GM23338 (cell line): ENCODE data around the gene MINDY1.

Source experiments
- CREB1 ChIP-seq: fragments of 250-450 bp; sonication (Bioruptor Pico); IDR thresholded peaks from 2 replicates; pipeline ENCODE4 v1.5.0; 2020; ENCODE audit warnings: low read depth, mild to moderate bottlenecking, moderate library complexity
- JUNB ChIP-seq: IDR thresholded peaks from one replicate; pipeline ENCODE4 v1.6.1; 2016; ENCODE audit warnings: antibody characterized with exemption; ENCODE audit not compliant: unreplicated experiment
- POLR2AphosphoS5 ChIP-seq: IDR thresholded peaks from 2 replicates; pipeline ENCODE4 v1.6.1; 2016; ENCODE audit warnings: antibody characterized with exemption, low read depth
- ZNF331 ChIP-seq: fragments of 250-450 bp; sonication (Bioruptor Pico); IDR thresholded peaks from 2 replicates; pipeline ENCODE4 v1.5.0; 2020; ENCODE audit warnings: low read depth, mild to moderate bottlenecking, moderate library complexity
- TF ChIP-seq, protein P1 (sequence below), 2 experiments: fragments of 200-600 bp in 1 of 2; sonication (generic) in 1 of 2; conservative IDR thresholded peaks; 2 replicates each; pipeline versions ENCODE4 v1.5.1 to v1.6.1; 2016 to 2017; ENCODE audit warnings: antibody characterized with exemption in 2 of 2, low read depth in 2 of 2, mild to moderate bottlenecking in 2 of 2, moderate library complexity in 1 of 2
- TF ChIP-seq, protein P2 (sequence below): IDR thresholded peaks from one replicate; pipeline ENCODE4 v1.6.1; 2018; ENCODE audit warnings: antibody characterized with exemption; ENCODE audit not compliant: unreplicated experiment

DNA sequence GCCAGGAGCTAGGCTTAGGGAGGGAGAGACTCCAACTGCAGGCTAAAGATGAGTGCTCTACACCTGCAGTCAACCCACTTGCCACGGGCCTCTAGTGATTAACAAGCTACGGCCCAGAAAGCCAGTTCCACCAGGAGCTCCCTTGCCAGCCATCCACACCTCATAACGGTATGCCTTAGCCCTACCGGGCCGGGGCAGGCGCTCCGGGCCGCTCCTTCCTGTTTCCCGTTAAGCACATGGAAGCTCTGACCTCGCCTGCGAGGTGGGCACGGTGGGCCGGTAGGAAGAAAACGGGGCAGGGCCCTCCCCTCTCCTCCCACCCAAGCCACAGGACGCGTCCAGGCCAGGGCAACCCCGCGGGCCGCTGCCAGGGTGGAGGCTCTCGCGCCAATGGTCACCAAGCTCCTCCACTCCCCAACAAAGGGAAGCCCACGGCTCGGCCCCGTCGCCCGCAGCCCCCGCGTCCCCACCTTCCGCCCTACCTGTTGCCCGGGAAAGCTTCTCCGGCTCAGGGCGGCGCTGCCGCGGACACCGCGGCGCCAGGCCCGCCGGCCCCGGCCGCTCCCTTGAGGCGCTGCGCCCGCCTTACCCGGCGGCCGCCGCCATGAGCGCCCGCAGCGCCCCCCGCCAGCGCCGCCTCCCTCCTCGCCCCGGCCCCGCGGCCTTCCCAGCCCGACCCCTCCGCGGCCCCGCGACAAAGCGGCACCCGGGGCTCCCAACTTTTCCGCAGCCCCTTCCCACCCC is 32.7 kb downstream of the MINDY1 start:
- TF ChIP-seq, protein P1, sequence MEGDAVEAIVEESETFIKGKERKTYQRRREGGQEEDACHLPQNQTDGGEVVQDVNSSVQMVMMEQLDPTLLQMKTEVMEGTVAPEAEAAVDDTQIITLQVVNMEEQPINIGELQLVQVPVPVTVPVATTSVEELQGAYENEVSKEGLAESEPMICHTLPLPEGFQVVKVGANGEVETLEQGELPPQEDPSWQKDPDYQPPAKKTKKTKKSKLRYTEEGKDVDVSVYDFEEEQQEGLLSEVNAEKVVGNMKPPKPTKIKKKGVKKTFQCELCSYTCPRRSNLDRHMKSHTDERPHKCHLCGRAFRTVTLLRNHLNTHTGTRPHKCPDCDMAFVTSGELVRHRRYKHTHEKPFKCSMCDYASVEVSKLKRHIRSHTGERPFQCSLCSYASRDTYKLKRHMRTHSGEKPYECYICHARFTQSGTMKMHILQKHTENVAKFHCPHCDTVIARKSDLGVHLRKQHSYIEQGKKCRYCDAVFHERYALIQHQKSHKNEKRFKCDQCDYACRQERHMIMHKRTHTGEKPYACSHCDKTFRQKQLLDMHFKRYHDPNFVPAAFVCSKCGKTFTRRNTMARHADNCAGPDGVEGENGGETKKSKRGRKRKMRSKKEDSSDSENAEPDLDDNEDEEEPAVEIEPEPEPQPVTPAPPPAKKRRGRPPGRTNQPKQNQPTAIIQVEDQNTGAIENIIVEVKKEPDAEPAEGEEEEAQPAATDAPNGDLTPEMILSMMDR (conservative IDR thresholded peaks at IDR 0.05; ENCODE audit: low read depth in 2 of 2), result no peak
- TF ChIP-seq POLR2AphosphoS5 (0 out of 2 replicates have a peak, but pooled peaks have one; percentile 29), ZNF331 (CRISPR knock-in tag) (no peak), CREB1 (CRISPR knock-in tag) (no peak), JUNB (no peak)
- TF ChIP-seq, protein P2, sequence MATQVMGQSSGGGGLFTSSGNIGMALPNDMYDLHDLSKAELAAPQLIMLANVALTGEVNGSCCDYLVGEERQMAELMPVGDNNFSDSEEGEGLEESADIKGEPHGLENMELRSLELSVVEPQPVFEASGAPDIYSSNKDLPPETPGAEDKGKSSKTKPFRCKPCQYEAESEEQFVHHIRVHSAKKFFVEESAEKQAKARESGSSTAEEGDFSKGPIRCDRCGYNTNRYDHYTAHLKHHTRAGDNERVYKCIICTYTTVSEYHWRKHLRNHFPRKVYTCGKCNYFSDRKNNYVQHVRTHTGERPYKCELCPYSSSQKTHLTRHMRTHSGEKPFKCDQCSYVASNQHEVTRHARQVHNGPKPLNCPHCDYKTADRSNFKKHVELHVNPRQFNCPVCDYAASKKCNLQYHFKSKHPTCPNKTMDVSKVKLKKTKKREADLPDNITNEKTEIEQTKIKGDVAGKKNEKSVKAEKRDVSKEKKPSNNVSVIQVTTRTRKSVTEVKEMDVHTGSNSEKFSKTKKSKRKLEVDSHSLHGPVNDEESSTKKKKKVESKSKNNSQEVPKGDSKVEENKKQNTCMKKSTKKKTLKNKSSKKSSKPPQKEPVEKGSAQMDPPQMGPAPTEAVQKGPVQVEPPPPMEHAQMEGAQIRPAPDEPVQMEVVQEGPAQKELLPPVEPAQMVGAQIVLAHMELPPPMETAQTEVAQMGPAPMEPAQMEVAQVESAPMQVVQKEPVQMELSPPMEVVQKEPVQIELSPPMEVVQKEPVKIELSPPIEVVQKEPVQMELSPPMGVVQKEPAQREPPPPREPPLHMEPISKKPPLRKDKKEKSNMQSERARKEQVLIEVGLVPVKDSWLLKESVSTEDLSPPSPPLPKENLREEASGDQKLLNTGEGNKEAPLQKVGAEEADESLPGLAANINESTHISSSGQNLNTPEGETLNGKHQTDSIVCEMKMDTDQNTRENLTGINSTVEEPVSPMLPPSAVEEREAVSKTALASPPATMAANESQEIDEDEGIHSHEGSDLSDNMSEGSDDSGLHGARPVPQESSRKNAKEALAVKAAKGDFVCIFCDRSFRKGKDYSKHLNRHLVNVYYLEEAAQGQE, result no peak
